Sigmoid colon (tissue), 7 donors: ENCODE results near the gene ATP6V0B. TPM values are rescaled to one million over a fixed set of nuclear protein-coding genes. Genes with fewer than 3 reads are reported as not detected.

ENCODE experiments used
- DNase-seq: peaks from one replicate; pipeline ENCODE4 v3.0.0-alpha.2; 2019
- H3K27ac ChIP-seq, 4 donors: fragments of 200-600 bp; sonication (generic); one replicate each; pipeline ENCODE4 v1.5.1; 2016 to 2019; ENCODE audit warnings: mild to moderate bottlenecking in 1 of 4
- H3K27me3 ChIP-seq, 3 donors: fragments of 200-600 bp; sonication (generic); one replicate each; pipeline ENCODE4 v1.5.1; 2019; ENCODE audit warnings: mild to moderate bottlenecking in 1 of 3
- H3K36me3 ChIP-seq, 4 donors: fragments of 200-600 bp; sonication (generic); one replicate each; pipeline ENCODE4 v1.5.1; 2016 to 2019
- H3K4me1 ChIP-seq, 4 donors: fragments of 200-600 bp; sonication (generic); one replicate each; pipeline ENCODE4 v1.5.1; 2017 to 2019
- H3K4me3 ChIP-seq, 4 donors: fragments of 200-600 bp; sonication (generic); one replicate each; pipeline ENCODE4 v1.5.1; 2017 to 2019; ENCODE audit warnings: mild to moderate bottlenecking in 2 of 4, moderate library complexity in 1 of 4
- H3K9me3 ChIP-seq, 4 donors: fragments of 200-600 bp in 3 of 4; sonication (generic) in 3 of 4; one replicate each; pipeline versions ENCODE4 v1.5.1 to v1.6.1; 2013 to 2019
- EP300 ChIP-seq, 4 donors: sonication (generic); formaldehyde crosslinking; IDR thresholded peaks; one replicate each; pipeline ENCODE4 v1.6.1; 2017; ENCODE audit warnings: antibody characterized with exemption in 4 of 4
- POLR2A ChIP-seq, 2 donors: fragments of 450-650 bp; IDR thresholded peaks; one replicate each; pipeline ENCODE4 v1.6.1; 2016; ENCODE audit warnings: antibody characterized with exemption in 2 of 2, mild to moderate bottlenecking in 2 of 2, moderate library complexity in 2 of 2
- POLR2AphosphoS5 ChIP-seq, 4 donors: sonication (generic); formaldehyde crosslinking; IDR thresholded peaks; one replicate each; pipeline ENCODE4 v1.6.1; 2017; ENCODE audit warnings: antibody characterized with exemption in 4 of 4
- WGBS, 2 donors: extraction: QIAGEN DNeasy Blood & Tissue Kit; methylation state at CpG; one replicate each; pipeline ENCODE4 v1.1.7; 2013; 5-methylcytosine and 5-hydroxymethylcytosine counted together
- intact Hi-C: fragments of 100-400 bp; cut with DNase I; formaldehyde crosslinking; loops from one replicate; pipeline ENCODE4 v1.15.1; 2023
- polyA plus RNA-seq, 3 donors: library from polyadenylated mRNA; stranded (reverse); fragments of 200-250 nt; gene quantifications; one replicate each; pipeline ENCODE4 v1.2.3, GENCODE V29; 2013
- total RNA-seq, 4 donors: library from RNA; depleted of rRNA; stranded (reverse); fragments of >200 nt; gene quantifications; one replicate each; pipeline ENCODE4 v1.1.0, GENCODE V29; 2016
- TF ChIP-seq, protein P1 (sequence below), 4 experiments: fragments of 450-650 bp in 3 of 4; fragments of 200-600 bp in 1 of 4; IDR thresholded peaks; one replicate each; pipeline ENCODE4 v1.5.1; 2016 to 2019; ENCODE audit warnings: antibody characterized with exemption in 4 of 4, mild to moderate bottlenecking in 3 of 4, moderate library complexity in 2 of 4
- donor health status: healthy with polysubstance abuse.
- donor health status: Bipolar disorder and iron deficiency.
- donor health status: healthy.

ATP6V0B gene
- total and polyA plus RNA-seq, 7 donors: 67.9 to 286 (median 129) TPM

- Histone ChIP-seq H3K36me3 (peaks cover 0 to 7% (median 2%) of the 10 kb centered on the region in 4 donors), H3K4me3 (no peak overlapping the region), H3K9me3 (no peaks in the 10 kb centered on the region), H3K27ac (no peak overlapping the region), H3K27me3 (peaks cover 0 to 17% (median 0%) of the 10 kb centered on the region in 3 donors), H3K4me1 (peaks cover 0 to 40% (median 36%) of the 10 kb centered on the region in 4 donors)
- TF ChIP-seq EP300 (IDR thresholded peaks at IDR 0.05): no peak
- no peak for TF ChIP-seq POLR2AphosphoS5 (IDR thresholded peaks at IDR 0.05)
- TF ChIP-seq POLR2A (IDR thresholded peaks at IDR 0.05): no peak
- TF ChIP-seq, protein P1, sequence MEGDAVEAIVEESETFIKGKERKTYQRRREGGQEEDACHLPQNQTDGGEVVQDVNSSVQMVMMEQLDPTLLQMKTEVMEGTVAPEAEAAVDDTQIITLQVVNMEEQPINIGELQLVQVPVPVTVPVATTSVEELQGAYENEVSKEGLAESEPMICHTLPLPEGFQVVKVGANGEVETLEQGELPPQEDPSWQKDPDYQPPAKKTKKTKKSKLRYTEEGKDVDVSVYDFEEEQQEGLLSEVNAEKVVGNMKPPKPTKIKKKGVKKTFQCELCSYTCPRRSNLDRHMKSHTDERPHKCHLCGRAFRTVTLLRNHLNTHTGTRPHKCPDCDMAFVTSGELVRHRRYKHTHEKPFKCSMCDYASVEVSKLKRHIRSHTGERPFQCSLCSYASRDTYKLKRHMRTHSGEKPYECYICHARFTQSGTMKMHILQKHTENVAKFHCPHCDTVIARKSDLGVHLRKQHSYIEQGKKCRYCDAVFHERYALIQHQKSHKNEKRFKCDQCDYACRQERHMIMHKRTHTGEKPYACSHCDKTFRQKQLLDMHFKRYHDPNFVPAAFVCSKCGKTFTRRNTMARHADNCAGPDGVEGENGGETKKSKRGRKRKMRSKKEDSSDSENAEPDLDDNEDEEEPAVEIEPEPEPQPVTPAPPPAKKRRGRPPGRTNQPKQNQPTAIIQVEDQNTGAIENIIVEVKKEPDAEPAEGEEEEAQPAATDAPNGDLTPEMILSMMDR (IDR thresholded peaks at IDR 0.05): no peak
- intact Hi-C loops: no loop called here
- DNase-seq: no peak
- WGBS, 2 donors: 92 to 93% methylated on average over 13 of the region's 13 CpGs
Measured at GRCh38 chr1:43931711-43932660, 42.8 kb upstream of the ATP6V0B start.

- WGBS, 2 donors: 29 to 31% methylated on average over 8 of the region's 8 CpGs
- no peaks in the 10 kb centered on the region for H3K9me3 ChIP-seq
- H3K36me3 ChIP-seq: peaks cover 0 to 7% (median 2%) of the 10 kb centered on the region in 4 donors
- TF ChIP-seq, protein P1 (IDR thresholded peaks at IDR 0.05): no peak
- TF ChIP-seq EP300 (IDR thresholded peaks at IDR 0.05) (no peak), POLR2AphosphoS5 (IDR thresholded peaks at IDR 0.05) (no peak), POLR2A (IDR thresholded peaks at IDR 0.05) (no peak)
- DNase-seq: no peak
- H3K27ac ChIP-seq: peak overlapping the region in 1 of 4 donors; percentile 17
- peaks cover 0 to 41% (median 36%) of the 10 kb centered on the region in 4 donors for H3K4me1 ChIP-seq
- intact Hi-C loops: no loop called here
- peak overlapping the region in 3 of 4 donors; percentile 34 to 45 (median 43) for H3K4me3 ChIP-seq
- peaks cover 0 to 17% (median 0%) of the 10 kb centered on the region in 3 donors for H3K27me3 ChIP-seq
Measured at GRCh38 chr1:43932786-43933385, 41.9 kb upstream of the ATP6V0B start.

DNA sequence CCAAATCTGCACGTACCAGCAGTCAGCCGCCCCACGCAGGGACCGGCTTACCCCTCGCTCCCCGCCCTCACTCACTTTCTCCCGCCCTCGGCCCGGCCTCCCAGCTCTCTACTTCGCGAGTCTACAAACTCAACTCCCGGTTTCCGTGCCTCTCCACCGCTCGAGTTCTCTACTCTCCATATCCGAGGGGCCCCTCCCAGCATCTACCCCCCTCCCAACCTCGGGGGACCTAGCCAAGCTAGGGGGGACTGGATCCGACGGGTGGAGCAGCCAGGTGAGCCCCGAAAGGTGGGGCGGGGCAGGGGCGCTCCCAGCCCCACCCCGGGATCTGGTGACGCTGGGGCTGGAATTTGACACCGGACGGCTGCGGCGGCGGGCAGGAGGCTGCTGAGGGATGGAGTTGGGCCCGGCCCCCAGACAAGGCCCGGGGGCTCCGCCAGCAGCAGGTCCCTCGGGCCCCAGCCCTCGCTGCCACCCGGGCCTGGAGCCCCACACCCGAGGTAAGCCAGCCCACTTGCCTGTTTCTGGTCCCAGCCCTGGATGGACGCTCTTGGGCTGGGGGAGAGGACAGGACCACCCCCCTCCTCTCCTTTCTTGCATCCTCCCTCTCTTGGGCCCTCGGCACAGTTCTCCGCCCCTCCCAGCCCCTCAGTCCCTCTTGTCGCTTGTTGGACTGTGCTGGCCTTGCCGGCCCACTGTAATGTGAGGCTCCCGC is 41.2 kb upstream of the ATP6V0B start, which contains the start of gene ARTN:
TSS of gene ARTN (plus strand) at position 416 of the 715 bp plus-strand sequence. CDS start 1,856 bp downstream, outside the sequence.
- no peak for DNase-seq
- 3 to 5% methylated on average over 42 of the region's 42 CpGs for WGBS, 2 donors

More for the DNA sequence above, 41.2 kb upstream of the ATP6V0B start, which contains the start of gene ARTN:
- Histone ChIP-seq H3K27ac (peak within 1 kb of the TSS in 2 of 4 donors; percentile 6 to 17), H3K36me3 (peaks cover 0 to 7% (median 2%) of the 10 kb centered on the region in 4 donors), H3K27me3 (peaks cover 0 to 17% (median 0%) of the 10 kb centered on the region in 3 donors), H3K9me3 (no peaks in the 10 kb centered on the region), H3K4me1 (peaks cover 0 to 41% (median 36%) of the 10 kb centered on the region in 4 donors), H3K4me3 (peak within 1 kb of the TSS; percentile 18 to 45 (median 38))
- intact Hi-C loops: loop anchor here (1.0 kb wide), 1 partner anchor 169 kb away; no protein-coding TSS in a partner anchor
- TF ChIP-seq EP300 (IDR thresholded peaks at IDR 0.05) (no peak), POLR2A (IDR thresholded peaks at IDR 0.05) (no peak), POLR2AphosphoS5 (IDR thresholded peaks at IDR 0.05) (no peak)
- TF ChIP-seq, protein P1 (IDR thresholded peaks at IDR 0.05): no peak
